ENCODE data around the gene NOS3.

DNA sequence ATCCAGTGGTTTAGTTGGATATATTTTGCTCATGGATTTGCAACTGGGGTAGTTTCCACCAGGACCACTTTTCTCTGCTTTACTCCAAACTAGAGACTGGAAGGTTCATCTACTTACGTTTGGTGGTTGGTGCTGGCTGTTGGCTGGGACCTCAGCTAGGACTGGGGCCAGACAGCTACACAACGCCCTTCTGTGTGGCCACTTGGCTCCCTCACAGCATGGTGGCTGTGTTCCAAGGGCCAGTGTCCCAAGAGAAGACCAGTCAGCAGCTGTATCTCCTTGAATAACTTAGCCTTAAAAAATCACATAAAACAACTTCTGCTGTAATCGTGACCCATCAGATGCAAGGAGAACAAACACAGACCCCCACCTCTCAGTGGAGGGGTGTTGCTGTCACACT is 8.5 kb upstream of the NOS3 start:
- TF ChIP-seq CTCF (IDR thresholded peaks at IDR 0.05), result no peak
- no peak for TF ChIP-seq POLR2A (IDR thresholded peaks at IDR 0.05)
- no peak for TF ChIP-seq POLR2AphosphoS5 (IDR thresholded peaks at IDR 0.05)

All from prostate gland (tissue), 2 donors.